MCF 10A (cell line): ENCODE data around the gene AURKAIP1. TPM values are rescaled to one million over a fixed set of nuclear protein-coding genes. Genes with fewer than 3 reads are reported as not detected.

ENCODE experiments used
- Bru-seq: library from RNA; stranded (reverse); fragments of 400-500 nt; gene quantifications from one replicate; lab custom pipeline; 2021; lab: Mats Ljungman, UMichigan
- BruChase-seq, 2 experiments: library from RNA; stranded (reverse); fragments of 400-500 nt; gene quantifications; one replicate each; lab custom pipeline; 2021; lab: Mats Ljungman, UMichigan
- BruUV-seq: library from RNA; stranded (reverse); fragments of 400-500 nt; replicated peaks from 2 replicates; lab custom pipeline; 2021; lab: Mats Ljungman, UMichigan
- CTCF ChIA-PET: fragments of 300-600 bp; sonication (Branson Sonifier 250); formaldehyde crosslinking; extraction: SDS; loops from one replicate; lab custom pipeline; 2021; ENCODE audit warnings: antibody characterized with exemption, inconsistent platforms; lab: Yijun Ruan, JAX
- POLR2A ChIA-PET: fragments of 300-600, 350-650 bp; sonication (Branson Sonifier 250); formaldehyde crosslinking; extraction: SDS; loops from one replicate; lab custom pipeline; 2020; ENCODE audit warnings: antibody characterized with exemption, inconsistent platforms; lab: Yijun Ruan, JAX
- DNase-seq: peaks from one replicate; pipeline ENCODE4 v3.0.0-alpha.2; 2018; ENCODE audit not compliant: unreplicated experiment
- H3K27ac Mint-ChIP-seq: one replicate; pipeline ENCODE4 v1.8.0; 2022; ENCODE audit warnings: mild to moderate bottlenecking, low read depth, mixed read lengths; ENCODE audit not compliant: unreplicated experiment
- H3K27me3 Mint-ChIP-seq: one replicate; pipeline ENCODE4 v1.8.0; 2022; ENCODE audit warnings: mixed read lengths; ENCODE audit not compliant: insufficient read depth, unreplicated experiment
- H3K36me3 Mint-ChIP-seq: one replicate; pipeline ENCODE4 v1.8.0; 2022; ENCODE audit warnings: mild to moderate bottlenecking, moderate library complexity, mixed read lengths; ENCODE audit not compliant: insufficient read depth, unreplicated experiment
- H3K4me1 Mint-ChIP-seq: one replicate; pipeline ENCODE4 v1.8.0; 2022; ENCODE audit warnings: mixed read lengths; ENCODE audit not compliant: insufficient read depth, unreplicated experiment
- H3K4me3 Mint-ChIP-seq: one replicate; pipeline ENCODE4 v1.8.0; 2022; ENCODE audit warnings: mild to moderate bottlenecking, moderate library complexity, mixed read lengths; ENCODE audit not compliant: unreplicated experiment
- H3K9me3 Mint-ChIP-seq: one replicate; pipeline ENCODE4 v1.8.0; 2022; ENCODE audit warnings: mixed read lengths; ENCODE audit not compliant: unreplicated experiment
- intact Hi-C: fragments of 100-400 bp; cut with micrococcal nuclease; formaldehyde crosslinking; loops from 2 replicates; pipeline ENCODE4 v1.14.1; 2022
- long read RNA-seq: library from polyadenylated mRNA; stranded (forward); transcript quantifications from one replicate; pipeline ENCODE4 v2.0.0, GENCODE V29; 2022
- total RNA-seq: library from RNA; stranded (reverse); gene quantifications from 2 replicates; pipeline ENCODE4 v1.2.3, GENCODE V29; 2022
- TF ChIP-seq, protein P1 (sequence below): fragments of 200-600 bp; IDR thresholded peaks from one replicate; pipeline ENCODE4 v1.8.0; 2022; ENCODE audit warnings: antibody characterized with exemption, mild to moderate bottlenecking; ENCODE audit not compliant: unreplicated experiment

The AURKAIP1 gene
- total RNA-seq (120 and 148 TPM in 2 replicates), Bru-seq, nascent RNA (percentile 69 among the genes with signal in this experiment), BruChase-seq, experiment 1, labeled RNA remaining after a 6-hour chase (percentile 90 among the genes with signal in this experiment), BruChase-seq, experiment 2, labeled RNA remaining after a 2-hour chase (percentile 73 among the genes with signal in this experiment)
- long read RNA-seq, transcript AURKAIP1-204 (4 exons, 875 nt): minor isoform, 50 of 194 reads
- long read RNA-seq, transcript AURKAIP1-202 (4 exons, 1,047 nt): major isoform, 126 of 194 reads
- long read RNA-seq, transcript AURKAIP1-203 (3 exons, 1,072 nt): minor isoform, 7 of 194 reads
- long read RNA-seq, partial matches to known transcripts: 2 of 194 reads
- long read RNA-seq, other reads (novel, unspliced or antisense): 5 of 194 reads

DNA sequence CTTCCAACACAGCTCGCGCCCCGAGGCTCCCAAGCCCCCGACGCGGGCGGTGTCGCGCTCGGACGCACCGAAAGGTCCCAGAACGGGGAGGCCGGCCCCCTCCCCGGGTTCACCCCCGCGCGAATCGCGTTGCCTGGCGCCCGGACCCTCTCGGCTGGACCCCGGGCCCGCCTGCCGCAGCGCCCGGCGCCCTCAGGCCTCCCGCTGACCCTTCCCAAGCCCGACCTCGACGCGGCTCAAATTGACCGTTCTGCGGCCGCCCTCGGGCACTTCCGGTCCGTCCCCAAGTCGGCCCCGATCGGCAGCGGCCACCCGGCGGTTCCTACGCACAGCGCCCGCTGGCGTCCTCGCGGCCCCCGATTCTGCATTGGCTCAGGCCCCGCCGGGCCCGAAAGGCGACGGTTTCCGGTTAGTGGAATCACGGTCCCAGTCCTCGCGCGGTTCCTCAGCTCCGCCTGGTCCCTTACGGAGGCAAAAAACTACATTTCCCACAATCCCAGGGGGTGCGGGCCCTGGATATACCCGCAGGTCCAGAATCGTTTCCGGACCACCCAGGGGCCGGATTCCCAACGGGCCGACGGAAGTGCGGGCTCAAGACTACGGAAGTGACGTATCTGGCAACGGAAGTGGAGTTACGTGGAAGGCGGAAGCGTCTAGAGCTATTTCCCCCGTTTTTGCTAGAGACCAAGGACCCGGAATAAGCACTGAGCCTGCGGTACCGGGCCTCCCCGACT, at the start of gene AURKAIP1:
Gene AURKAIP1 (minus strand): TSS at position 279 of the 734 bp plus-strand sequence. CDS start 451 bp downstream, outside the sequence.
- TF ChIP-seq, protein P1, sequence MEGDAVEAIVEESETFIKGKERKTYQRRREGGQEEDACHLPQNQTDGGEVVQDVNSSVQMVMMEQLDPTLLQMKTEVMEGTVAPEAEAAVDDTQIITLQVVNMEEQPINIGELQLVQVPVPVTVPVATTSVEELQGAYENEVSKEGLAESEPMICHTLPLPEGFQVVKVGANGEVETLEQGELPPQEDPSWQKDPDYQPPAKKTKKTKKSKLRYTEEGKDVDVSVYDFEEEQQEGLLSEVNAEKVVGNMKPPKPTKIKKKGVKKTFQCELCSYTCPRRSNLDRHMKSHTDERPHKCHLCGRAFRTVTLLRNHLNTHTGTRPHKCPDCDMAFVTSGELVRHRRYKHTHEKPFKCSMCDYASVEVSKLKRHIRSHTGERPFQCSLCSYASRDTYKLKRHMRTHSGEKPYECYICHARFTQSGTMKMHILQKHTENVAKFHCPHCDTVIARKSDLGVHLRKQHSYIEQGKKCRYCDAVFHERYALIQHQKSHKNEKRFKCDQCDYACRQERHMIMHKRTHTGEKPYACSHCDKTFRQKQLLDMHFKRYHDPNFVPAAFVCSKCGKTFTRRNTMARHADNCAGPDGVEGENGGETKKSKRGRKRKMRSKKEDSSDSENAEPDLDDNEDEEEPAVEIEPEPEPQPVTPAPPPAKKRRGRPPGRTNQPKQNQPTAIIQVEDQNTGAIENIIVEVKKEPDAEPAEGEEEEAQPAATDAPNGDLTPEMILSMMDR: no peak
- Mint-ChIP-seq H3K36me3 (peaks cover 25% of the 10 kb centered on the region), H3K4me1 (peaks cover 9% of the 10 kb centered on the region), H3K27me3 (no peaks in the 10 kb centered on the region), H3K27ac (peak within 1 kb of the TSS; percentile 94), H3K9me3 (no peaks in the 10 kb centered on the region), H3K4me3 (peak within 1 kb of the TSS; percentile 87)
- ChIA-PET CTCF (interaction anchor here (0.6 to 1.3 kb wide), 7 partner anchors 10 to 351 kb away, joined by 3 to 7 read pairs (median 3); no protein-coding TSS in a partner anchor), POLR2A (interaction anchor here (0.5 to 2.7 kb wide), 29 partner anchors 9 to 240 kb away, joined by 3 to 62 read pairs (median 5); partner anchors contain the start of genes ATAD3A, CCNL2, DVL1 and MIB2)
- intact Hi-C loops: loop anchor here (2.0 to 10.0 kb wide), 2 partner anchors 24 to 130 kb away; partner anchors contain the start of gene CCNL2
- DNase-seq: peak; percentile 99
- BruUV-seq: no TSS peak

DNA sequence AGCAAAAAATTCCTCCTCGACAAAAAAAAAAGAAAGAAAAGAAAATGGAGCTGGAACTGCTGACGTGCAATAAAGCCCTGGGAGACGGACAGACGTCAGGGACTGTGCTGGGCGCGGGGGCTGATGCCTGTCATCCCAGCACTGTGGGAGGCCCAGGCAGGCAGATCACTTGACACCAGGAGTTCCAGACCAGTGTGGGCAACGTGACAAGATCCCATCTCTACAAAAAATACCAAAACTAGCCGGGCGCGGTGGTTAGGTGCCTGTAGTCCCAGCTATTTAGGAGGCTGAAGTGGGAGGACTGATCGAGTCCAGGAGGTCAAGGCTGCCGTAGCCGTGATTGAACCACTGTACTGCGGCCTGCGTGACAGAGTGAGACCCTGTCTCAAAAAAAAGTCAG, 49.7 kb upstream of the AURKAIP1 start:
- ChIA-PET CTCF (no interaction called here), POLR2A (no interaction called here)
- no peak overlapping the region for H3K4me3 Mint-ChIP-seq
- no peak for DNase-seq
- H3K9me3 Mint-ChIP-seq: no peaks in the 10 kb centered on the region
- TF ChIP-seq, protein P1: no peak
- no peak overlapping the region for H3K27ac Mint-ChIP-seq
- BruUV-seq: no TSS peak
- intact Hi-C loops: no loop called here
- no peaks in the 10 kb centered on the region for H3K4me1 Mint-ChIP-seq
- no peaks in the 10 kb centered on the region for H3K27me3 Mint-ChIP-seq
- no peaks in the 10 kb centered on the region for H3K36me3 Mint-ChIP-seq

DNA sequence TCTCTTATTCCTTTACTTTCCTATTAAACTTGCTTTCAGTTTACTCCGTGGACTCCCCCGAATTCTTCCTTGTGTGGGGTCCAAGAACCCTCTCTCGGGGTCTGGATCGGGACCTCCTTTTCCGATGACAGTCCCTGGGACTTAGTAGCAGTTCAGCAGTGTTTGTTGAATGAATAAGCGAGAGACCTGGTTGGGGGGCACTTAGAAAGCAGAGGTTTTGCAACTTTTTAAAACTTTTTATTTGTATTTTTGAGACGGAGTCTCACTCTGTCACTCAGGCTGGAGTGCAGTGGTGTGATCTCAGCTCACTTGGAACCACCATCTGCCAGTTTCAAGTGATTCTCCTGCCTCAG, 48.2 kb upstream of the AURKAIP1 start:
- no peaks in the 10 kb centered on the region for H3K4me1 Mint-ChIP-seq
- intact Hi-C loops: no loop called here
- H3K4me3 Mint-ChIP-seq: no peak overlapping the region
- ChIA-PET POLR2A (no interaction called here), CTCF (no interaction called here)
- no peaks in the 10 kb centered on the region for H3K27me3 Mint-ChIP-seq
- no peak overlapping the region for H3K27ac Mint-ChIP-seq
- no peak for DNase-seq
- H3K36me3 Mint-ChIP-seq: no peaks in the 10 kb centered on the region
- TF ChIP-seq, protein P1: no peak
- BruUV-seq: no TSS peak
- H3K9me3 Mint-ChIP-seq: no peaks in the 10 kb centered on the region
